ENCODE results near the gene CAMTA1.

CAMTA1 gene

GRCh38 chr1:7284839-7285435 lies 499.7 kb downstream of the CAMTA1 start:
- no peak for DNase-seq
- no peak overlapping the region for H3K23ac ChIP-seq (ENCODE audit: low read length)
- no peak overlapping the region for H3K4ac ChIP-seq (ENCODE audit: low read depth, low read length)
- no peak overlapping the region for H4K12ac ChIP-seq (ENCODE audit: low read depth, low read length)
- no peaks in the 10 kb centered on the region for H3K27me3 ChIP-seq (ENCODE audit: insufficient read depth, low read length)
- H3K4me3 ChIP-seq (ENCODE audit: low read depth, low read length) = no peak overlapping the region
- H3K18ac ChIP-seq (ENCODE audit: low read length) = no peak overlapping the region
- H2AK5ac ChIP-seq (ENCODE audit: low read length) = no peak overlapping the region
- no peak overlapping the region for H2BK5ac ChIP-seq (ENCODE audit: low read depth, low read length, poor library complexity)
- H2AFZ ChIP-seq (ENCODE audit: insufficient read depth, low read length, poor library complexity) = no peak overlapping the region
- no peaks in the 10 kb centered on the region for H3K79me1 ChIP-seq (ENCODE audit: low read length)
- H3K36me3 ChIP-seq (ENCODE audit: control insufficient read depth in 1 of 2, insufficient read depth in 2 of 2, low read length in 2 of 2) = no peaks in the 10 kb centered on the region
- no peak overlapping the region for H2BK12ac ChIP-seq (ENCODE audit: low read length)
- H4K91ac ChIP-seq (ENCODE audit: low read depth, low read length) = no peak overlapping the region
- no peak overlapping the region for H4K8ac ChIP-seq (ENCODE audit: low read depth, low read length)
- no CpG with 5 or more reads among the region's 10 CpGs for WGBS (ENCODE audit: extremely low coverage, insufficient coverage, insufficient read length)
- H3K27ac ChIP-seq (ENCODE audit: low read depth, low read length) = no peak overlapping the region
- H3K4me1 ChIP-seq (ENCODE audit: control insufficient read depth in 1 of 2, insufficient read depth in 2 of 2, low read length in 2 of 2) = no peaks in the 10 kb centered on the region
- H3K9ac ChIP-seq (ENCODE audit: low read length) = no peak overlapping the region
- H3K9me3 ChIP-seq (ENCODE audit: insufficient read depth, low read depth, low read length) = peaks cover 2% of the 10 kb centered on the region
- H3K79me2 ChIP-seq (ENCODE audit: control insufficient read depth, insufficient read depth, low read length, poor library complexity) = no peaks in the 10 kb centered on the region
- H2BK120ac ChIP-seq (ENCODE audit: insufficient read depth, low read length, poor library complexity) = no peak overlapping the region
- no peak overlapping the region for H3K14ac ChIP-seq (ENCODE audit: low read length)
- H3K4me2 ChIP-seq (ENCODE audit: low read length) = no peak overlapping the region

DNA sequence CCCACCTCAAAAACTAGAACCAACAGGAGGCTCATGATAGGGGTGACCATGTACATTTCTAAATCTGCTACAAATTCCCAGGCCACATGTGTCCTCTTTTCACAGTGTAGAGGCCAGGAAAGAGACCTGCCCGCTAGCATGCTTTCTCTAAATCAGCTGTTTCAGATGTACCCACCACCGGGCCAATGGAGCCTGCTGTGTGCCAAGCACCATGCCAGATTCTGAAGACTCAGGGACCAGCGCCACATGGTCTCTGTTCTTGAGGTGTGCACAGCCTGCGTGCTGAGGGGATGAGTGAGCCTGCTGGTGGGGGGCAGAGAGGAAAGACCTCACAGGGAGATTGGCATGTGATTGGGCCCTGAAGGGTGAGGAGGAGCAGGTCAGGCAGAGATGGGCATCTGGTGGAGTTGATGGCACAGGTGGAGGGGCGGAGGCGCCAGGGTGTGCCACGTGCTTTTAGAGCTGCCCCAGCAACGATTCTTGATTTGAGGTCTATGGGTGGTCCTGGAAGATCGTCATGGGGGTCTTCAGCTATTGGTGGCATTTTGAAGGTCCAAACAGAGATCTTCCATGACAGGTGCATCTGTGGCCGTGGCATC lies 500.7 kb downstream of the CAMTA1 start:
- DNase-seq = no peak
- H3K23ac ChIP-seq (ENCODE audit: low read length) = no peak overlapping the region
- H3K14ac ChIP-seq (ENCODE audit: low read length) = no peak overlapping the region
- peaks cover 2% of the 10 kb centered on the region for H3K9me3 ChIP-seq (ENCODE audit: insufficient read depth, low read depth, low read length)
- H3K4me1 ChIP-seq (ENCODE audit: control insufficient read depth in 1 of 2, insufficient read depth in 2 of 2, low read length in 2 of 2) = no peaks in the 10 kb centered on the region
- H3K18ac ChIP-seq (ENCODE audit: low read length) = no peak overlapping the region
- no peaks in the 10 kb centered on the region for H3K79me2 ChIP-seq (ENCODE audit: control insufficient read depth, insufficient read depth, low read length, poor library complexity)
- no peak overlapping the region for H2AK5ac ChIP-seq (ENCODE audit: low read length)
- H3K4me2 ChIP-seq (ENCODE audit: low read length) = no peak overlapping the region
- WGBS (ENCODE audit: extremely low coverage, insufficient coverage, insufficient read length) = no CpG with 5 or more reads among the region's 10 CpGs
- H3K4me3 ChIP-seq (ENCODE audit: low read depth, low read length) = no peak overlapping the region
- H4K91ac ChIP-seq (ENCODE audit: low read depth, low read length) = no peak overlapping the region
- H2BK12ac ChIP-seq (ENCODE audit: low read length) = no peak overlapping the region
- no peak overlapping the region for H2AFZ ChIP-seq (ENCODE audit: insufficient read depth, low read length, poor library complexity)
- H3K9ac ChIP-seq (ENCODE audit: low read length) = no peak overlapping the region
- no peaks in the 10 kb centered on the region for H3K27me3 ChIP-seq (ENCODE audit: insufficient read depth, low read length)
- H4K8ac ChIP-seq (ENCODE audit: low read depth, low read length) = no peak overlapping the region
- no peak overlapping the region for H2BK5ac ChIP-seq (ENCODE audit: low read depth, low read length, poor library complexity)
- no peak overlapping the region for H4K12ac ChIP-seq (ENCODE audit: low read depth, low read length)
- no peak overlapping the region for H2BK120ac ChIP-seq (ENCODE audit: insufficient read depth, low read length, poor library complexity)
- H3K79me1 ChIP-seq (ENCODE audit: low read length) = no peaks in the 10 kb centered on the region
- H3K4ac ChIP-seq (ENCODE audit: low read depth, low read length) = no peak overlapping the region
- no peaks in the 10 kb centered on the region for H3K36me3 ChIP-seq (ENCODE audit: control insufficient read depth in 1 of 2, insufficient read depth in 2 of 2, low read length in 2 of 2)
- no peak overlapping the region for H3K27ac ChIP-seq (ENCODE audit: low read depth, low read length)

GRCh38 chr1:7287013-7287412 lies 501.8 kb downstream of the CAMTA1 start:
- H3K23ac ChIP-seq (ENCODE audit: low read length) = no peak overlapping the region
- DNase-seq = no peak
- H3K4me2 ChIP-seq (ENCODE audit: low read length) = no peak overlapping the region
- H4K8ac ChIP-seq (ENCODE audit: low read depth, low read length) = no peak overlapping the region
- no peaks in the 10 kb centered on the region for H3K79me1 ChIP-seq (ENCODE audit: low read length)
- H2BK12ac ChIP-seq (ENCODE audit: low read length) = no peak overlapping the region
- no peak overlapping the region for H3K4ac ChIP-seq (ENCODE audit: low read depth, low read length)
- H3K9ac ChIP-seq (ENCODE audit: low read length) = no peak overlapping the region
- H3K79me2 ChIP-seq (ENCODE audit: control insufficient read depth, insufficient read depth, low read length, poor library complexity) = no peaks in the 10 kb centered on the region
- H2AK5ac ChIP-seq (ENCODE audit: low read length) = no peak overlapping the region
- no peaks in the 10 kb centered on the region for H3K36me3 ChIP-seq (ENCODE audit: control insufficient read depth in 1 of 2, insufficient read depth in 2 of 2, low read length in 2 of 2)
- no peak overlapping the region for H3K27ac ChIP-seq (ENCODE audit: low read depth, low read length)
- H3K9me3 ChIP-seq (ENCODE audit: insufficient read depth, low read depth, low read length) = peaks cover 2% of the 10 kb centered on the region
- no peak overlapping the region for H3K18ac ChIP-seq (ENCODE audit: low read length)
- H3K14ac ChIP-seq (ENCODE audit: low read length) = no peak overlapping the region
- no peak overlapping the region for H2BK5ac ChIP-seq (ENCODE audit: low read depth, low read length, poor library complexity)
- H3K27me3 ChIP-seq (ENCODE audit: insufficient read depth, low read length) = no peaks in the 10 kb centered on the region
- H4K91ac ChIP-seq (ENCODE audit: low read depth, low read length) = no peak overlapping the region
- H3K4me1 ChIP-seq (ENCODE audit: control insufficient read depth in 1 of 2, insufficient read depth in 2 of 2, low read length in 2 of 2) = peaks cover 3 to 4% of the 10 kb centered on the region in 2 experiments
- no peak overlapping the region for H2AFZ ChIP-seq (ENCODE audit: insufficient read depth, low read length, poor library complexity)
- H2BK120ac ChIP-seq (ENCODE audit: insufficient read depth, low read length, poor library complexity) = no peak overlapping the region
- no peak overlapping the region for H3K4me3 ChIP-seq (ENCODE audit: low read depth, low read length)
- WGBS (ENCODE audit: extremely low coverage, insufficient coverage, insufficient read length) = no CpG with 5 or more reads among the region's 6 CpGs
- no peak overlapping the region for H4K12ac ChIP-seq (ENCODE audit: low read depth, low read length)

GRCh38 chr1:7288992-7289391 lies 503.7 kb downstream of the CAMTA1 start:
- Histone ChIP-seq H3K4me2 (ENCODE audit: low read length) (no peak overlapping the region), H2BK5ac (ENCODE audit: low read depth, low read length, poor library complexity) (no peak overlapping the region), H3K14ac (ENCODE audit: low read length) (no peak overlapping the region), H4K12ac (ENCODE audit: low read depth, low read length) (no peak overlapping the region), H3K23ac (ENCODE audit: low read length) (no peak overlapping the region), H3K4me1 (ENCODE audit: control insufficient read depth in 1 of 2, insufficient read depth in 2 of 2, low read length in 2 of 2) (peaks cover 3 to 4% of the 10 kb centered on the region in 2 experiments), H2BK12ac (ENCODE audit: low read length) (no peak overlapping the region), H2AFZ (ENCODE audit: insufficient read depth, low read length, poor library complexity) (no peak overlapping the region), H3K9me3 (ENCODE audit: insufficient read depth, low read depth, low read length) (peaks cover 2% of the 10 kb centered on the region), H3K18ac (ENCODE audit: low read length) (no peak overlapping the region), H3K27ac (ENCODE audit: low read depth, low read length) (no peak overlapping the region), H3K4ac (ENCODE audit: low read depth, low read length) (no peak overlapping the region), H3K36me3 (ENCODE audit: control insufficient read depth in 1 of 2, insufficient read depth in 2 of 2, low read length in 2 of 2) (no peaks in the 10 kb centered on the region), H3K4me3 (ENCODE audit: low read depth, low read length) (no peak overlapping the region), H2AK5ac (ENCODE audit: low read length) (no peak overlapping the region), H4K8ac (ENCODE audit: low read depth, low read length) (no peak overlapping the region), H3K27me3 (ENCODE audit: insufficient read depth, low read length) (no peaks in the 10 kb centered on the region), H4K91ac (ENCODE audit: low read depth, low read length) (no peak overlapping the region), H3K79me1 (ENCODE audit: low read length) (no peaks in the 10 kb centered on the region), H3K9ac (ENCODE audit: low read length) (no peak overlapping the region), H2BK120ac (ENCODE audit: insufficient read depth, low read length, poor library complexity) (no peak overlapping the region), H3K79me2 (ENCODE audit: control insufficient read depth, insufficient read depth, low read length, poor library complexity) (no peaks in the 10 kb centered on the region)
- no CpG with 5 or more reads among the region's 5 CpGs for WGBS (ENCODE audit: extremely low coverage, insufficient coverage, insufficient read length)
- DNase-seq = no peak
